ENCODE measurements around the gene TRIM65.
"Not testable (repeated sequence)": the region's sequence is repeated elsewhere in the genome, so short reads cannot be mapped to it uniquely, and the experiment has no call there.

The TRIM65 gene

DNA sequence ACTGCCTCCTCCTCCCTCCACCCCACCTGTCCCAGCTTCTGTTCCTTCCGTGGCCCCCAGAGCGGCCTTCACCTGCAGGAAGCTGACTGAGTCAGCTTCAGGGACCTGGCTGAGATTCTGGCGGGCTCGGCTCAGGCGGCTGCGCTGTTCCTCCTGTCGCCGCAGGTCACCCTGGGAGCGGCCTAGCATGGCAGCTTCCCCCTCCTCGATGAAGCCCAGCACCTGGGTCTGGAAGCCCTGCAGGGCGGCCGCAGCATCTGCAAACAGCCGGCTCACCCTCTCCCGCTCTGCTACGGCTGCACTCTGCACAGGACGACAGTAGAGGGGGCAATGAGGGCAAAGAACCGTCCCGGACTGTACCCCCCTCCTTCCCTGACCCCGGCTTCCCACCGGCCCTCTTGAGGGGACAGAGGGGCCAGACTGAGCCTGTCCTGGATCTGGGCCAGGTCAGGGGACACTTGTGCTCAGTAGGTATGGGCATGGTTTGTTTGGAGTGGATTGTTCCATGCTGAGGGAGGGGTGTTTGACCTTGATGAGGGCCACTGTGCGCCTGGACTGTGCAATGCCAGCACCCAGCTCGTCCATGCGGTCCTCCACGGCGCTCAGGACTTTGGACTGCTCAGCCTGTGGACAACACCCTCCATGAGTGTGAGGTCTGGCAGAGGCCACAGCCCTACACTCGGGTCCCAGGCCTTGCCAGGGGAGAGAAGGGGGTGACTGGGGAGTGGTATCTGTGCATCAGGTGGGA is 20.4 kb downstream of the TRIM65 start:
- DNase-seq (ENCODE audit: low read depth in 3 of 3, low spot score in 1 of 3): peak; percentile 40 to 65 (median 58)

GRCh38 chr17:75875940-75876189 is 20.9 kb downstream of the TRIM65 start:
- DNase-seq (ENCODE audit: low read depth in 3 of 3, low spot score in 1 of 3): no peak

DNA sequence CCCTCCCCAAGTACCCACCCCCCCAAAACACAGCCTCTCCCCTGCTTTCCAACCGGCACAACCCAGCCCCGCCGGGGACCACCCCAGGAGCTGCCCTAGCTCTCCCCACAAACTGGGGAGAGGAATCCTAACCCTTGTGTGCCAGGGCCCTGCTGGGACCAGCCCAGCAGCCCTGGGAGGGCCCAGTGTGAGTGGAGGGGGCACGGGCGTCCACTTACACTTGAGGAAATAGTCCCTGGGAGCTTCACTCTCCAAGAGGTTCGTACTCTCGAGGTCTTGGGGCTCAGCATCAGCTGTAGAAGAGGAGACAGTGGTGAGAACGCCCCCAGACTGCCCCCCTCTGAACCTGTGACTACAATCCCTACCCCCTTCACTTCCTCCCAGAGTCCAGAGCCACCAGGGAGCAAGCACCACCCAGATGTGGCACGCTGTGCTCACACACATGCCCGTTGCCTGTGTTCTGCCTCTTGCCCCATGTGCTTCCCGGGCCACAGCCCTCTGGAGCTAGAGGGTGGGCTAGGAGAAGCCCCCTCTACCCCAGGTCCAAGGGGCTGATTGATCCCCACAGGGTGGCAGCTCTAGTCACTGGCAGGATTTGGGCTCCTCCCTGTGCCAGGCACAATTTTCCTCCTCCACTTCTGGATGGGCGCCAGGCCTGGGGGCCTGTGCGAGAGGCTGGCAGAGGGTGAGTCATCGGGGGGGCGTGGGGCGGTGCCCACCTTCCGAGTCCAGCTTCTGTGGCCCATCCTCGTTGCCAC is 21.4 kb downstream of the TRIM65 start:
- DNase-seq (ENCODE audit: low read depth in 3 of 3, low spot score in 1 of 3): no peak

- no peak for DNase-seq (ENCODE audit: low read depth in 3 of 3, low spot score in 1 of 3)
Observed at GRCh38 chr17:75874323-75875181, 22.2 kb downstream of the TRIM65 start.

DNA sequence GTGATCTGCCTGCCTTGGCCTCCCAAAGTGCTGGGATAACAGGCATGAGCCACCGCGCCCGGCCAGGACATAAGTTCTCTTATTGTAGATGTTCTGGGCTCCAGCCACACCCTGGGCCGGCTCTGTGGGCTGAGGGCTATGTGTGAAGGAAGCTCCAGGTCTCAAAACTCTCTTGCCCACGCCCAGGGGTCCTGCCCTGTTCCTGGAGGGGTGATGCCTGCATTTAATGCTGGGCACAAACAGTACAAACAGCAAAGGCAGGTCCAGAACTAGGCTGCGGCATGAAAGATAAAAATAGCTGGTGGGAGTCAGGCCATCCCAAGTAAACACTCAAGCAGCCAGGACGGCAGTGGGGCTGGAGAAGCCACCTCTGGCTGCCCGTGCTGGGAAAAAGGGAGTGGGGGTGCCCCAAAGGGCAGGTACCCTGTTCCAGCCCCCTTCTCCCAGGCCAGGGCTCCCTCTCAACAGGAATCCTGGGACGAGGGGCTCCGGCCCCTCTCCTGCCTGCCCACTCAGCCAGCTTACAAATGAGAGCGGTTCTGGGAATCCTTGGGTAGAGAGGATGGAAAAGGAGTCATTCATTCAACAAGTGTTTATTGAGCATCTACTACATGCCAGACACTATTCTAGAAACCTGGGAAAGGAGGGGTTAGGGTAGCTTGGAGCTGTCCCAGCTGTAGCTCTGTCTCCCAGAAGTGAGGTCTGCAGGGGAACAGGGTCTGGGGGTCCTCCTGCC is 23.0 kb downstream of the TRIM65 start:
- DNase-seq (ENCODE audit: low read depth in 3 of 3, low spot score in 1 of 3): no peak

DNA sequence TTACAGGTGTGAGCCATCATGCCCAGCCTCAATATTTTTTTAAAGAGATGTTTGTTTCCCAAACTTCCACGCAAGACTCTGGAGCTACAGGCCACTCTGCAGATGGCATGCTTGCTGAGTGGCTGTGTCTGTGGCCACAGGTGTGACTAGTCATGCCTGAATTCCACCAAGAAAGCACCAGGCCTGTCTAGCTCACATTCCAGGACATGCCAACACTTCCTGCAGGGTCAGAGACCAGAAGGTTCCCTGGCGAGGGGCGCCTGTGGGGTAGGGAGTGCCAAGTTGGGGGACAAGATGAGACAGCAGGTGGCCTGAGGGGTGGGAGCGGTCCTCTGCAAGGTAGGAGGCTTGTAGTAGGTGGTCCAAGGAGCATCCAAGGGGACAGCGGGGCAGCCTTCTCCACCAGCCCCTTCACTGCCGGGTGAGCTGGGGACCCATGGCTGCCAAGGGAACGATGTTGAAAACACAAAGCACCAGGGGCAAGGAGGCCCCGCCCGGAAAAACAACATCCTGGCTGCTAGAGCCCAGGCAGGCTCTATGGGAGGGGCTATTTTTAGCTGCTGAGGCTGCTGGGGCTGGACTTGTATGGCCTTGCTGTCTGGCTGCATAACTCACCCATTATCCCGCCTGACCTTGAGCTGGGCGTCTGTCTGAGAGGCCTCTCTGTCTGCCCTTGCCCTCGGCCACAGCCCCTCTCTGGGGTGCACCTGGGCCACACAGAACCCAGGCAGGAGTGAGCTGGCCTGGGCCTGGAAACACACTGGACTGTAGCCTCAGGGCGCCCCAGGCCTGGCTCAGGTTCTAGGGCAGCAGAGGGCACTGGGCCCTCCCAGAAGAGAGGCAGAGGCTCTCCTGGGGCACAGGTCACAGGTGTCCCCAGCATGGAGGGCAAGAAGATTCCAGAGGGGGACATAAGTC is 24.1 kb downstream of the TRIM65 start:
- DNase-seq (ENCODE audit: low read depth in 3 of 3, low spot score in 1 of 3): peak in 1 of 3 donors; percentile 28

DNA sequence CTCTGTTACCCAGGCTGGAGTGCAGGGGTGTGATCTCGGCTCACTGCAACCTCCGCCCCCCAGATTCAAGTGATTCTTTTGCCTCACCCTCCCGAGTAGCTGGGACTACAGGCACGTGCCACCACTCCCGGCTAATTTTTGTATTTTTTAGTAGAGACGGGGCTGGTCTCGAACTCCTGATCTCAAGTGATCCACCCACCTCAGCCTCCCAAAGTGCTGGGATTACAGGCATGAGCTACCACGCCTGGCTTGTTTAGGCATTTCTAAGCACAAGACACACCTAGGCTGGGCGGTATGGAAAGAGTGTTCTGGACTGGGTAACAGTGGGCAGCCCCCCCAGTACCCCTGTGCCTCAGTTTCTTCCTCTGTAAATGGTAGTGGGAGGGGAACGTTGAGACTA is 26.5 kb downstream of the TRIM65 start:
- DNase-seq (ENCODE audit: low read depth in 3 of 3, low spot score in 1 of 3): not testable (repeated sequence)

DNA sequence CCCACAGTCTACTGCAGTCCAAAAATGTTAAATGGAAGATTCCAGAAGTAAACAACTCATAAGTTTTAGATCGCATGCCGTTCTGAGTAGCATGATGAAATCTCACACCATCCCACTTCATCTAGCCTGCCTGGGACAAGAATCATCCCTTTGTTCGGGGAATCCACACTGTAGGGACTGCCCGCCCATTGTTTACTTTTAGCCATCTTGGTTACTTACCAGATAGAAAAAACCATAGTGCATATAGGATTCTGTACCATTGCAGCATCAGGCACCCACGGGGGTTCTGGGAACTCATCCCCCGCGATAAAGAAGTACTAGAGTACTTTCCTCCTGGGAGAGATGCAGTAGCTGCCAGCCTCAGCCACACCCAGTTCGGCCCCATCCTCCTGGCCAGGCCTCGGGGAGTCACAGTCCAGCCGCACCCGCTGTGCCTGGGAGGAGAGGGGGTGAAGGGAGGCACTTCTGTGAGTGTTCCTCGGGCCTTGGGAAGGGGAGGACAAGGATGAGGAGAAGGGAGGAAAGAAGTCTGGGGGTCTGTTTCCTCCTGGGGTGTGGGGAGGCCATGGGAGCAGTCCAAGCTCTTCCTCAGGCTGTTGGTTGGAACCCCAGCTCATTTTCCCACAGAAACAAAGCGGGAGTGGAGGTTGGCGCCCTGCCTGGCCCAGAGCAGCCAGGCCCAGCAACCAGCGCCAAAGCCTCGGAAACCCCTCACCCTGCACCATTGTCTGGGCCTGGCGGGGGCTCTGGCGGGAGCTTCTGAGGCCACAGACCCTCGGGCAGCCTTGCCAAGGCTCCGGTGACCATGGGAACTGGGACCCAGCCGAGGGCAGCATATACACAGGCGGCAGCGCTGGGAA is 27.2 kb downstream of the TRIM65 start:
- DNase-seq (ENCODE audit: low read depth in 3 of 3, low spot score in 1 of 3): no peak

- not testable (repeated sequence) for DNase-seq (ENCODE audit: low read depth in 3 of 3, low spot score in 1 of 3)
Observed at GRCh38 chr17:75868730-75869281, 27.9 kb downstream of the TRIM65 start.

DNA sequence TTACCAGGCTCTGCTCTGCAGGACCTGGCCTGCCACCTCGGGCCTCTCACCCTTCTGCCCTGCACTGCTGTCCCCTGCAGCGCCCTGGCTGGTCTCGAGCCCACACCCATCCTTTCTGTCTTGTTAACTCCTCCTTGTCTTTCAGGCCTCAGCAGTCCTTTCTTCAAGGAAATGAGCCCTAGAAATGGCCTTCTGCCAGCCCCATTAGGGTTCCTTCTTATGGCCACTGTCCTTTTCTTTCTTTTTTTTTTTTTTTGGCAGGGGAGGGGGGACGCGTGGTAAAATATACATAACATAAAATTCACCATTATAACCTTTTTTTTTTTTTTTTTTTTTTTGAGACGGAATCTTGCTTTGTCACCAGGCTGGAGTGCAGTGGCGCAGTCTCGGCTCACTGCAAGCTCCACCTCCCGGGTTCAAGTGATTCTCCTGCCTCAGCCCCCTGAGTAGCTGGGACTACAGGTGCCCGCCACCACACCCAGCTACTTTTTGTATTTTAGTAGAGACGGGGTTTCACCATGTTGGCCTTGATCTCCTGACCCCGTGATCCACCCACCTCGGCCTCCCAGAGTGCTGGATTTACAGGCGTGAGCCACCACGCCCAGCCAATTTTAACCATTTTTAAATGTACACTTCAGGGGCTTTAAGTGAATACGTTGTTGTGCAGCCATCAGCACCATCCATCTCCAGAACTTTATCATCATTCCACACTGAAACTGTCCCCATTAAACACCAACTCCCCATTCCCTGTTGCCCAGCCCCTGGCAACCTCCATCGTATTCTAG is 31.2 kb downstream of the TRIM65 start:
- DNase-seq (ENCODE audit: low read depth in 3 of 3, low spot score in 1 of 3): not testable (repeated sequence)

- not testable (repeated sequence) for DNase-seq (ENCODE audit: low read depth in 3 of 3, low spot score in 1 of 3)
Observed at GRCh38 chr17:75864887-75865286, 31.9 kb downstream of the TRIM65 start.

DNA sequence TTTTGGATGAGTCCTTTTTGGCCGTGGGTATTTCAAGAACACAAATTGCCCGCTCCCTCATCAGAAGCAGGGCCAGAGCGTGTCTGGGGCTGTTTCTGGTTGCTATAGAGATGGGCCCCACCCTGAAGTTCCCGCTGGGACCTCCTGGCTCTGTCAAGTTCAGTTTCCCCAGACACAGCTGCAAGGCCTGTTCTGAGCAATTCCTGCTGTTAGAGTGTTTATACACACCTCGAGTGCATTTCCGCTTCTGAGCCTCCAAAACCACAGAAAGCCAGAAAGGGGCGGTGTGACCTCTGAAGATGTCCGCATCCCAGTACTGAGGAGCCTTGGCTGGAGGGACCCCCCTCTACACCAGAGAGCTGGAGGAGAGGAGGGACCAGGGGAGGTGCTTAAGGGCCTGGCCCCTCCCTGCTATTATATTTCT is 32.3 kb downstream of the TRIM65 start:
- no peak for DNase-seq (ENCODE audit: low read depth in 3 of 3, low spot score in 1 of 3)

GRCh38 chr17:75861927-75862317 is 34.8 kb downstream of the TRIM65 start:
- no peak for DNase-seq (ENCODE audit: low read depth in 3 of 3, low spot score in 1 of 3)

DNA sequence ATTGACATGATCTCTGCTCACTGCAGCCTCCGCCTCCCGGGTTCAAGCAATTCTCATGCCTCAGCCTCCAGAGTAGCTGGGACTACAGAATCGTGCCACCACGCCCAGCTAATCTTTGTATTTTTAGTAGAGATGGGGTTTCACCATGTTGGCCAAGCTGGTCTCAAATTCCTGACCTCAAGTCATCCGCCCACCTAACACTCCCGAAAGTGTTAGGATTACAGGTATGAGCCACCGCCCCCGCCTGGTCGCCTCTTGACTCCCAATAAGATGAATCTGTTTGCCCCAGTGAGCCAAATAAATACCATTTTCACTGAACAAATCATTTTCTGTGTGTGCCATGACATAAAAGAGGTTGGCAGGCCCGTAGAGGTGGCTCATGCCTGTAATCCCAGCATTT is 37.4 kb downstream of the TRIM65 start:
- not testable (repeated sequence) for DNase-seq (ENCODE audit: low read depth in 3 of 3, low spot score in 1 of 3)

GRCh38 chr17:75856062-75856756 is 40.5 kb downstream of the TRIM65 start:
- DNase-seq (ENCODE audit: low read depth in 3 of 3, low spot score in 1 of 3): no peak

GRCh38 chr17:75855310-75856061 is 41.3 kb downstream of the TRIM65 start, which contains the start of gene WBP2:
WBP2 (minus strand) TSS chr17:75855335; CDS start chr17:75855297, 38 bp downstream.
- peak; percentile 91 to 97 (median 93) for DNase-seq (ENCODE audit: low read depth in 3 of 3, low spot score in 1 of 3)

DNA sequence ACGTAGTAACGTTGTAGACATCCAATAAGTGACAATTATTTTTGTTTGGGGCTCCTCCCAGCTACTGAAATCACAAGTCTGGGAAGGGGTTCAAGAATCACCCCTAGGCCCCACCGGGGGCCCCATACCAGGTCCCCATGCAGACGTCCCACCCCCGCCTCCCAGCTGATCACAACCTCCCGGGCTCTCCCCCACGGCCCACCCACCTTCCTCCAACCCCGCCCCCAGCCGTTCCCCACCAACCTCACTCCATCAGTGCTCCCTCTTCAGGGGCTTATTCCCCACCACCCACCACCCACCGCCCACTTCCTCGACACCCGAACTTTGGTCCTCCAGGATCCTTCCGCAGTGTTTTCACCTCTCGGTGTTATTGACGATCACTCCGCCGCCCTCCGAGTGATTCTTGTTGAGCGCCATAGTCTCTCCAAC is 41.9 kb downstream of the TRIM65 start:
- no peak for DNase-seq (ENCODE audit: low read depth in 3 of 3, low spot score in 1 of 3)

All from stimulated activated CD4-positive, alpha-beta T cell treated with anti-CD3 and anti-CD28 coated beads, TNF-alpha, amount 100 ng/mL, for 1 hour (primary cell).